GM12878 (cell line): ENCODE measurements around the gene RNF166. TPM values are rescaled to one million over a fixed set of nuclear protein-coding genes. Genes with fewer than 3 reads are reported as not detected.

Experiments
- ATAC-seq: fragments of 200-7000 bp; cut with Tn5 transposase; 3 replicates; pipeline ENCODE4 v1.9.1; 2020; ENCODE audit warnings: mild to moderate bottlenecking, moderate library complexity
- BruUV-seq: library from RNA; stranded (reverse); fragments of 400-500 nt; replicated peaks from 2 replicates; lab custom pipeline; 2021; lab: Mats Ljungman, UMichigan
- CTCF ChIA-PET: fragments of 300-600 bp; sonication (Branson Sonifier 250); formaldehyde crosslinking; extraction: SDS; loops from one replicate; lab custom pipeline; 2021; ENCODE audit warnings: inconsistent platforms; lab: Yijun Ruan, JAX
- POLR2A ChIA-PET: fragments of 350-600 bp; formaldehyde crosslinking; extraction: SDS; loops from one replicate; lab custom pipeline; 2021; ENCODE audit warnings: inconsistent platforms; lab: Charles Lee
- RAD21 ChIA-PET: fragments of 300-600 bp; sonication (Branson Sonifier 250); formaldehyde crosslinking; loops from one replicate; lab custom pipeline; 2023; ENCODE audit warnings: antibody characterized with exemption; ENCODE audit not compliant: unreplicated experiment; lab: Charles Lee
- SMC1A ChIA-PET: fragments of 300-600 bp; sonication (Branson Sonifier 250); formaldehyde crosslinking; loops from one replicate; lab custom pipeline; 2023; ENCODE audit not compliant: unreplicated experiment, uncharacterized antibody; lab: Charles Lee
- DNase-seq: peaks from one replicate; pipeline ENCODE4 v3.0.0-alpha.2; 2011; ENCODE audit warnings: low read depth, low spot score
- FAIRE-seq: peaks from 3 replicates; lab custom pipeline; 2011; peaks lifted over from hg19 to GRCh38; lab: Jason Lieb, UNC
- H2AFZ ChIP-seq: 2 replicates; pipeline ENCODE4 v1.6.0; 2011; ENCODE audit warnings: low read depth, low read length, control low read depth; ENCODE audit not compliant: control insufficient read depth
- H3K27ac ChIP-seq: 2 replicates; pipeline ENCODE4 v1.5.1; 2011; ENCODE audit warnings: control low read depth; ENCODE audit not compliant: control insufficient read depth, insufficient read depth
- H3K27me3 ChIP-seq, 2 experiments: replicated peaks in 1 of 2; 2 replicates each; pipeline versions ENCODE4 v1.6.0 to v1.6.1; 2011; ENCODE audit warnings: low read length in 1 of 2; ENCODE audit not compliant: control insufficient read depth in 2 of 2, insufficient read depth in 2 of 2
- H3K36me3 ChIP-seq, 2 experiments: 2 replicates each; pipeline ENCODE4 v1.5.1; 2011; ENCODE audit warnings: low read length in 1 of 2; ENCODE audit not compliant: control insufficient read depth in 2 of 2, insufficient read depth in 2 of 2
- H3K4me1 ChIP-seq: 2 replicates; pipeline ENCODE4 v1.6.1; 2011; ENCODE audit warnings: mild to moderate bottlenecking, low read length, moderate library complexity, mixed read lengths; ENCODE audit not compliant: control insufficient read depth, insufficient read depth
- H3K4me2 ChIP-seq: 2 replicates; pipeline ENCODE4 v1.6.0; 2011; ENCODE audit warnings: control low read depth; ENCODE audit not compliant: control insufficient read depth, insufficient read depth
- H3K4me3 ChIP-seq: fragments of 200-600 bp; sonication (generic); 2 replicates; pipeline ENCODE4 v1.5.1; 2016
- H3K79me2 ChIP-seq: 2 replicates; pipeline ENCODE4 v1.6.0; 2011; ENCODE audit warnings: low read length; ENCODE audit not compliant: control insufficient read depth, insufficient read depth
- H3K9ac ChIP-seq: 2 replicates; pipeline ENCODE4 v1.8.0; 2011; ENCODE audit warnings: low read length, control low read depth, mixed read lengths; ENCODE audit not compliant: control insufficient read depth, insufficient read depth
- H3K9me3 ChIP-seq: replicated peaks from 3 replicates; pipeline ENCODE4 v1.5.1; 2011; ENCODE audit warnings: mild to moderate bottlenecking, low read length; ENCODE audit not compliant: control insufficient read depth, insufficient read depth
- H4K20me1 ChIP-seq: 2 replicates; pipeline ENCODE4 v1.6.0; 2011; ENCODE audit not compliant: control insufficient read depth, insufficient read depth
- LARP7 ChIP-seq: fragments of 450-650 bp; IDR thresholded peaks from 2 replicates; pipeline ENCODE4 v1.6.1; 2017; ENCODE audit warnings: mild to moderate bottlenecking
- MEF2B ChIP-seq: fragments of 450-650 bp; IDR thresholded peaks from 2 replicates; pipeline ENCODE4 v1.6.1; 2018; ENCODE audit warnings: mild to moderate bottlenecking, moderate library complexity; ENCODE audit not compliant: partially characterized antibody, poor library complexity, severe bottlenecking
- NFXL1 ChIP-seq: fragments of 450-650 bp; IDR thresholded peaks from 2 replicates; pipeline ENCODE4 v1.6.1; 2017; ENCODE audit warnings: antibody characterized with exemption, mild to moderate bottlenecking, borderline replicate concordance
- PBX3 ChIP-seq: IDR thresholded peaks from 2 replicates; pipeline ENCODE4 v1.6.1; 2011; ENCODE audit warnings: mild to moderate bottlenecking, low read depth, low read length, moderate library complexity; ENCODE audit not compliant: insufficient replicate concordance
- RELA ChIP-seq: fragments of 450-650 bp; IDR thresholded peaks from 2 replicates; pipeline ENCODE4 v1.8.0; 2014; ENCODE audit warnings: borderline replicate concordance; ENCODE audit not compliant: partially characterized antibody
- SMARCA5 ChIP-seq: fragments of 450-650 bp; IDR thresholded peaks from 2 replicates; pipeline ENCODE4 v1.6.1; 2017; ENCODE audit warnings: mild to moderate bottlenecking
- SREBF2 ChIP-seq: IDR thresholded peaks from 2 replicates; pipeline ENCODE4 v1.6.1; 2012; ENCODE audit warnings: mild to moderate bottlenecking, low read length
- SUZ12 ChIP-seq: fragments of 200-600 bp; sonication (generic); IDR thresholded peaks from one replicate; pipeline ENCODE4 v1.6.1; 2018; ENCODE audit warnings: antibody characterized with exemption, mild to moderate bottlenecking; ENCODE audit not compliant: unreplicated experiment
- TAF1 ChIP-seq: IDR thresholded peaks from 2 replicates; pipeline ENCODE4 v1.6.1; 2011; ENCODE audit warnings: mild to moderate bottlenecking, low read depth, low read length, borderline replicate concordance
- whole genome bisulfite sequencing: methylation state at CpG from one replicate; pipeline ENCODE4 v1.1.6; 2016; ENCODE audit warnings: low lambda C conversion rate; ENCODE audit not compliant: insufficient replicate concordance, insufficient coverage; ENCODE audit errors: missing lambda C conversion rate; 5-methylcytosine and 5-hydroxymethylcytosine counted together
- in situ Hi-C: fragments of 300-500 bp; cut with MboI; formaldehyde crosslinking; loops from 9 replicates; pipeline ENCODE4 v1.14.3; 2018; ENCODE audit warnings: mixed read lengths
- intact Hi-C: fragments of 100-400 bp; cut with micrococcal nuclease; formaldehyde crosslinking; loops from one replicate; pipeline ENCODE4 v1.14.2; 2022; ENCODE audit not compliant: unreplicated experiment
- polyA plus RNA-seq, 11 experiments: library from polyadenylated mRNA; depleted of rRNA in 4 of 11; unstranded in 6 of 11; stranded (reverse) in 5 of 11; fragments of >200 nt; fragmentation: Nextera tagmentation in 4 of 11; fragmentation: Illumina TruSeq in 1 of 11; extraction: Ambion mirVana in 4 of 11; extraction: Trizol in 1 of 11; gene quantifications; 1 replicate in 1 of 11; 2 replicates in 10 of 11; pipeline versions ENCODE4 v1.2.1 to v1.2.3, GENCODE V29; 2011 to 2016; ENCODE audit warnings: inconsistent platforms in 2 of 11, missing spikeins in 2 of 11, low read depth in 1 of 11
- total RNA-seq, 4 experiments: library from RNA; depleted of rRNA in 3 of 4; stranded (reverse); fragments of >200 nt in 3 of 4; fragmentation: Illumina TruSeq in 1 of 4; extraction: Trizol in 1 of 4; gene quantifications; 2 replicates each; pipeline versions ENCODE4 v1.2.1 to v1.2.3, GENCODE V29; 2013 to 2021
- TF ChIP-seq, protein P1 (sequence below): fragments of 450-650 bp; IDR thresholded peaks from 2 replicates; pipeline ENCODE4 v1.6.1; 2017; ENCODE audit warnings: mild to moderate bottlenecking, moderate library complexity

Gene RNF166
- total and polyA plus RNA-seq, 10 of the 15 experiments (the other 5 are each of a cell fraction or from before 2014, with no cell fraction given), result 0.48 to 32.8 (median 12.1) TPM

- TF ChIP-seq SMARCA5 (no peak), LARP7 (no peak), SREBF2 (no peak), MEF2B (no peak), TAF1 (no peak)
- no peaks in the 10 kb centered on the region for H4K20me1 ChIP-seq
- H3K27ac ChIP-seq, result no peak overlapping the region
- in situ Hi-C loops (no loop called here), intact Hi-C loops (no loop called here)
- DNase-seq (no peak), FAIRE-seq (no peak), ATAC-seq (no peak)
- POLR2A ChIA-PET, result no interaction called here
- RAD21 ChIA-PET, result no interaction called here
- no peak overlapping the region for H3K4me3 ChIP-seq
- H2AFZ ChIP-seq, result no peak overlapping the region
- no peak overlapping the region for H3K9ac ChIP-seq
- no TSS peak for BruUV-seq
- SMC1A ChIA-PET, result no interaction called here
- CTCF ChIA-PET, result no interaction called here
- H3K79me2 ChIP-seq, result no peaks in the 10 kb centered on the region
- H3K4me2 ChIP-seq, result no peak overlapping the region
- H3K36me3 ChIP-seq, result peaks cover 0 to 64% of the 10 kb centered on the region in 2 experiments
- H3K27me3 ChIP-seq, result no peaks in the 10 kb centered on the region
- H3K9me3 ChIP-seq, result no peaks in the 10 kb centered on the region
- H3K4me1 ChIP-seq, result no peaks in the 10 kb centered on the region
- WGBS, result 94% methylated on average over 39 of the region's 39 CpGs
Observed at GRCh38 chr16:88722784-88723506, 16.7 kb upstream of the RNF166 start.

DNA sequence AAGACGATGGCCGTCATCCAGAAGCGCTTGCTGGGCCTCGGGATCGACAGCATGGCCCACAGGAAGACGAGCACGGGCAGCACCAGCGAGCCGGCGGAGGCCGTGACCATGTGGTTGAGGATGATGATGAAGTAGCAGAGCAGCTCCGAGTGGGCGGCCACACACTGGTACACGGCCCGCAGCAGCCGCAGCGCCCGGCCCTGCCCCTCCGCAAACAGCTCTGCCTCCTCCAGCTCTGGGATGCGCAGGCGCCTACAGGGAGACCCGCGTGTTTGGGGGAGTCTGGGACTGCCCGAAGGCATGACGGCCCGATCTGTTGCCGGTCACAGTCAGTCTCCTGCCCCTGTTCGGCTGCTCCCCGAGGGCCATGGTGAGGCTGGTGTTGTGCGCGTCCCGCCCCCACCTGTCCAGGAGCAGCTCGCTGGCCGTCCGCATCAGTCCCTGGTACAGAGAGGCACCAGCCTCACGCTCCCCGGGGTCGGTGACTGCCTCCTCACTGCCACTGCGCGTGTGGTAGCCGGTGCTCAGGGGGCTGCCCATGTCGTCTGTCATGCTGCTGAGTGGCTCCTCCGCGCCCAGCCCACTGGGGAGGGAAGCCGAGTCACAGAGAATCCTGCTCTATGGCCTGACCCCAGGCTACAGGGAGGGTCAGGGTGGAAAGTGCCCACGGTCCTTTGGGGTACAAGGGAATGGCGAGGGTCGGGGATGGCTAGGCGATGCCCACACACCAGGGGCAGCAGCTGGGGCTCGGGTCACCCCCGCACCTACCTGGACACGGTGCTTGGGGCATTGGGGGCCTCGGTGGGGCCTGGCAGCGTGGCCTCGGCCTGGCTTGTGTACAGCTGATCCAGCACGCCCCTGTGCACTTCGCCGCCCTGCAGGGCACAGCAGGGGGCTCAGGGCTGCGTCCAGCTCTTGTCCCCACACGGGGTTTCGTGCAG is 15.9 kb upstream of the RNF166 start:
- Histone ChIP-seq H3K9ac (no peak overlapping the region), H3K9me3 (no peaks in the 10 kb centered on the region), H4K20me1 (no peaks in the 10 kb centered on the region), H3K27ac (no peak overlapping the region), H3K4me2 (no peak overlapping the region), H3K4me1 (no peaks in the 10 kb centered on the region), H3K27me3 (no peaks in the 10 kb centered on the region), H3K79me2 (no peaks in the 10 kb centered on the region), H3K4me3 (no peak overlapping the region), H3K36me3 (peaks cover 5 to 58% of the 10 kb centered on the region in 2 experiments), H2AFZ (no peak overlapping the region)
- in situ Hi-C loops, result no loop called here
- DNase-seq, result no peak
- CTCF ChIA-PET, result no interaction called here
- intact Hi-C loops, result no loop called here
- POLR2A ChIA-PET, result no interaction called here
- FAIRE-seq, result no peak
- WGBS, result 96% methylated on average over 50 of the region's 61 CpGs
- SMC1A ChIA-PET, result no interaction called here
- ATAC-seq, result no peak
- no TSS peak for BruUV-seq
- RAD21 ChIA-PET, result no interaction called here
- TF ChIP-seq, protein P1, sequence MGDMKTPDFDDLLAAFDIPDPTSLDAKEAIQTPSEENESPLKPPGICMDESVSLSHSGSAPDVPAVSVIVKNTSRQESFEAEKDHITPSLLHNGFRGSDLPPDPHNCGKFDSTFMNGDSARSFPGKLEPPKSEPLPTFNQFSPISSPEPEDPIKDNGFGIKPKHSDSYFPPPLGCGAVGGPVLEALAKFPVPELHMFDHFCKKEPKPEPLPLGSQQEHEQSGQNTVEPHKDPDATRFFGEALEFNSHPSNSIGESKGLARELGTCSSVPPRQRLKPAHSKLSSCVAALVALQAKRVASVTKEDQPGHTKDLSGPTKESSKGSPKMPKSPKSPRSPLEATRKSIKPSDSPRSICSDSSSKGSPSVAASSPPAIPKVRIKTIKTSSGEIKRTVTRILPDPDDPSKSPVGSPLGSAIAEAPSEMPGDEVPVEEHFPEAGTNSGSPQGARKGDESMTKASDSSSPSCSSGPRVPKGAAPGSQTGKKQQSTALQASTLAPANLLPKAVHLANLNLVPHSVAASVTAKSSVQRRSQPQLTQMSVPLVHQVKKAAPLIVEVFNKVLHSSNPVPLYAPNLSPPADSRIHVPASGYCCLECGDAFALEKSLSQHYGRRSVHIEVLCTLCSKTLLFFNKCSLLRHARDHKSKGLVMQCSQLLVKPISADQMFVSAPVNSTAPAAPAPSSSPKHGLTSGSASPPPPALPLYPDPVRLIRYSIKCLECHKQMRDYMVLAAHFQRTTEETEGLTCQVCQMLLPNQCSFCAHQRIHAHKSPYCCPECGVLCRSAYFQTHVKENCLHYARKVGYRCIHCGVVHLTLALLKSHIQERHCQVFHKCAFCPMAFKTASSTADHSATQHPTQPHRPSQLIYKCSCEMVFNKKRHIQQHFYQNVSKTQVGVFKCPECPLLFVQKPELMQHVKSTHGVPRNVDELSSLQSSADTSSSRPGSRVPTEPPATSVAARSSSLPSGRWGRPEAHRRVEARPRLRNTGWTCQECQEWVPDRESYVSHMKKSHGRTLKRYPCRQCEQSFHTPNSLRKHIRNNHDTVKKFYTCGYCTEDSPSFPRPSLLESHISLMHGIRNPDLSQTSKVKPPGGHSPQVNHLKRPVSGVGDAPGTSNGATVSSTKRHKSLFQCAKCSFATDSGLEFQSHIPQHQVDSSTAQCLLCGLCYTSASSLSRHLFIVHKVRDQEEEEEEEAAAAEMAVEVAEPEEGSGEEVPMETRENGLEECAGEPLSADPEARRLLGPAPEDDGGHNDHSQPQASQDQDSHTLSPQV, result no peak
- no peak for TF ChIP-seq SUZ12
- TF ChIP-seq RELA, result no peak
- no peak for TF ChIP-seq NFXL1
- no peak for TF ChIP-seq PBX3
